Kidney epithelial cell (primary cell): ENCODE measurements around the gene CRELD2. TPM values are rescaled to one million over a fixed set of nuclear protein-coding genes. Genes with fewer than 3 reads are reported as not detected.

Experiments
- DNase-seq: peaks from one replicate; pipeline ENCODE4 v3.0.0-alpha.2; 2010; ENCODE audit warnings: low read depth
- H3K27me3 ChIP-seq: 2 replicates; pipeline ENCODE4 v1.6.0; 2011; ENCODE audit warnings: low read length; ENCODE audit not compliant: control insufficient read depth, insufficient read depth
- H3K36me3 ChIP-seq: 2 replicates; pipeline ENCODE4 v1.5.1; 2011; ENCODE audit warnings: low read length; ENCODE audit not compliant: control insufficient read depth, insufficient read depth
- H3K4me3 ChIP-seq: 2 replicates; pipeline ENCODE4 v1.5.1; 2011; ENCODE audit warnings: low read depth, mild to moderate bottlenecking, control low read depth, low read length
- CTCF ChIP-seq: IDR thresholded peaks from 2 replicates; pipeline ENCODE4 v1.5.1; 2011; ENCODE audit warnings: mild to moderate bottlenecking, moderate library complexity, low read length, control low read depth, inconsistent platforms; ENCODE audit not compliant: insufficient read depth, poor library complexity, severe bottlenecking
- total RNA-seq: library from RNA; depleted of rRNA; stranded (reverse); fragments of >200 nt; gene quantifications from 2 replicates; pipeline ENCODE4 v1.2.3, GENCODE V29; 2015

CRELD2 gene
- total RNA-seq, 1 donor from 2014 or later = 68.2 TPM

DNA sequence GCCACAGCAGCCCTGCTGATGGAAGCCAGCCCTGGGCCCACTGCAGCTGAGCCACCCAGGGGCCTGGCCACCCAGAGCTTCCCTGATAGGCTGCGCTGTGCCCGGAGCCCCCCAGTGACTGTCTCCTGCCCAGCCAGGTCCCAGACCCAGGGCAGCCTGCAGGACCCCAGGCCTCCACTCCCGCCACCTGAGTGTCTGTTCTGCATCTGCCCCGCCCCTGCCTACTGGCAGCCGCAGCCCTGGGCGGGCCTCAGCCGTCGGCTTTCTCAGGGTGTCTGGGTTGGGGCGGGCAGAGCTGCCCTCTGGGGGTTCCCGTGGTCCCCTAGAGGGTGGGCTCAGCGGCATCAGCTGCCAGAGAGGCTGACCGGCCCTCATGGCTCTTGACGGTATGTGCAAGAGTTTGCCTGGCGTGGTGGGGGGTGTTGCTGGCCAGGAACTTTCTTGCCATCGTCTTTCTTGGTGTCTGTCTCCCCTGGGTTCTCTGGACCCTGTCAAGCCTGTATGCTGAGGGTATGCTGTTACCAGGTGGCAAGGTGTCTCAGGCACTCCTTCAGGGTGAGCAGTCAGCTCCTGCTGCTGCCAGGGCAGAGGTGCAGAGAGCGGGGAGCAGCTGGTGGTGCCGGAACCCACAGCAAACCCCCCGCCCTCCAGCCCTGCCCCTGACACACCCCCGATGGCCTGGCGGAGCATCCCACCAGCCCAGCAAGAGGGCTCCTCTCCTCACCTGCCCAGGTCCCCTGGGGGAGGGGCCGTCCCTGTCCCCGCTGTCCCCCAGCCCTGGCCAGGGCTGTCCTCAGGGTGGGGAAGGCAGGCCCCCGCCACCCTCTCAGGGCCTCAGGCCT, 29.9 kb downstream of the CRELD2 start:
- no peak for TF ChIP-seq CTCF
- H3K36me3 ChIP-seq = no peaks in the 10 kb centered on the region
- H3K4me3 ChIP-seq = no peak overlapping the region
- DNase-seq = no peak
- no peaks in the 10 kb centered on the region for H3K27me3 ChIP-seq

DNA sequence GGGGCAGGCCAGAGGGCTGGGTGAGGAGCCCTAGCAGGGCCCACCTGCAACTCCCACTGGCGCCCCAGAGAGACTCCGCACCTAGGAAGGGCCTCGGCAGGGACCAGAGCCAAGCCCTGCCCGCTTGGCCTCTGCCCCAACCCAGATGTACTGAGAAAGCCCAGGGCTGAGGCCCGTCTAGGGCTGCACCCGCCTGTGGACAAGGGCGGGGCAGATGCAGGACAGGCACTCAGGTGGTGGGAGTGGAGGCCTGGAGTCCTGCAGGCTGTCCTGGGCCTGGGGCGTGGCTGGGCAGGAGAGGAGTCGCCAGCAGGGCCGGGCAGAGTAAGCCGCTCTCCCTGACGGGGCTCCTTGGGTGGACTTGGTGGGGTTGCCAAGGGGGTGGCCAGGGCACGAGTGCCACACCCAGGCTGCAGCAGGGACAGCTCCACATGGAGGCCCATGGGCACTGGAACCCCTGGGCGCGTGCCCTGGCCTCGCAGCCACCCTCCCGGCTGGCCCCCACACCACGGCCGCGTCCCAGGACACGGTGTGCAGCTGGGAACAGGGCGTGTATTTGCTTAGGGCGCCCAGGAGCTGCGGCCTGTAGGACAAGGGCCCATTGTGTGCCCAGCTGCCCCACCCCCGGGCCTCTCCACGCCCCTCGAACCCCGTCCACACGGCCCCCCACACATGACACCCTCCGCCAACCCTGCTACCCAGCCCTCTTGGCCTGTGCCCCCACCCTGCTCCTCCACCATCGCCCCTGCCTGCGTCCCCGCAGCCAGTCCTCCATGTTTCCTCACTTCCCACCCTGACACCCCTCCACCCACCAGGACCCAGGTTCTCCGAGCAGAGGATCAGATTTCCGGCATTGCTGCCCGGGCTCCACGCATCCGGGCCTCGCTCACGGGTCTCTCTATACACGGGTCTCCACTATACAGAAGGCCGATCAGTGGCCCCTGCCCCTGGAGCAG, 30.8 kb downstream of the CRELD2 start:
- H3K4me3 ChIP-seq = no peak overlapping the region
- no peak for TF ChIP-seq CTCF
- no peaks in the 10 kb centered on the region for H3K36me3 ChIP-seq
- no peak for DNase-seq
- H3K27me3 ChIP-seq = no peaks in the 10 kb centered on the region

DNA sequence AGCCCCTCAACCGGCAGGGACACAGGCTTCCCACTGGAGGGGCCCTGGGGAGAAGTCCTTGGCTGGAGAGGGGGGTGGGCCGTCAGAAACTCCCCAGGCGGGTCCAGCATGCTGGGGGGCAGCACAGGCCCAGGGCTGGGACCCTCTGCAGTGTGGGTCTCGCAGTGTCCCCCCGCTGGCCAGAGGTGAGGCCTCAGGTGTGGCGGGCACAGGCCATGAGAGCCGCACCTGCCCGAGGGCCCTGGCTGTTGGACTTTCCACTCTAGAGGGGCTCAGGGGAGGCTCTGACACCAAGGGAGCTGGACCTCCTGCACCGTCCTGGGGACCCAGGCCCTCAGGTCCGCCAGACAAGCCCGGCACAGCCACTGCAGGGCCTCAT, 31.5 kb downstream of the CRELD2 start:
- TF ChIP-seq CTCF = no peak
- no peak for DNase-seq
- H3K27me3 ChIP-seq = no peaks in the 10 kb centered on the region
- no peak overlapping the region for H3K4me3 ChIP-seq
- no peaks in the 10 kb centered on the region for H3K36me3 ChIP-seq

DNA sequence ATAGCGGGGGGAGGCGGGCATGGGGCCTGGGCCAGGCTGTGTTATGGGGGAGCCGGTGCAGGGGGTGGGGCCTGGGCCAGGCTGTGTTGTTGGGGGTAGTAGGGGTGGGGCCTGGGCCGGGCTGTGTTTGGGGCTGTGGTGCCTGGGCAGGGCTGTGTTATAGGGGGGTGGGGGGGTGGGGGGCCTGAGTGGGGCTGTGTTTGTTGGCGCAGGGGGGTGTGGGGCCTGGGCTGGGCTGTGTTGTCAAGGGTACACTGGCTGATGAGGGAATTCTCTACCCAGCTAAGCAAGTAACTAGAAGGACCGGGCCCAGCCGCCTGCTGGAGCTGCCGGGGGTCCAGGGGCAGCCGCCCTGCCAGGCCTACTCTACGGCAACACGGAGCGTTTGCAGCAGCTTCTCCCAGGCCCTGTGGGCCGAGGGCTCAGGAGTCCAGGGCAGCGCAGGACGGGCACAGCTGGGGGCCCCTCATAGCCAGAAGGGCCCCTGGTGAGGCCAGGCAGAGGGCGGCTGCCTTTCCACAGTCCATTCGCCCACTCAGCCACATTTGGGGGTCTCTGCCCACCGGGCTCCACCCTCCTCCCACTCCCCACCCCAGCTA, 32.1 kb downstream of the CRELD2 start:
- TF ChIP-seq CTCF = no peak
- H3K27me3 ChIP-seq = no peaks in the 10 kb centered on the region
- no peak for DNase-seq
- H3K4me3 ChIP-seq = no peak overlapping the region
- no peaks in the 10 kb centered on the region for H3K36me3 ChIP-seq

DNA sequence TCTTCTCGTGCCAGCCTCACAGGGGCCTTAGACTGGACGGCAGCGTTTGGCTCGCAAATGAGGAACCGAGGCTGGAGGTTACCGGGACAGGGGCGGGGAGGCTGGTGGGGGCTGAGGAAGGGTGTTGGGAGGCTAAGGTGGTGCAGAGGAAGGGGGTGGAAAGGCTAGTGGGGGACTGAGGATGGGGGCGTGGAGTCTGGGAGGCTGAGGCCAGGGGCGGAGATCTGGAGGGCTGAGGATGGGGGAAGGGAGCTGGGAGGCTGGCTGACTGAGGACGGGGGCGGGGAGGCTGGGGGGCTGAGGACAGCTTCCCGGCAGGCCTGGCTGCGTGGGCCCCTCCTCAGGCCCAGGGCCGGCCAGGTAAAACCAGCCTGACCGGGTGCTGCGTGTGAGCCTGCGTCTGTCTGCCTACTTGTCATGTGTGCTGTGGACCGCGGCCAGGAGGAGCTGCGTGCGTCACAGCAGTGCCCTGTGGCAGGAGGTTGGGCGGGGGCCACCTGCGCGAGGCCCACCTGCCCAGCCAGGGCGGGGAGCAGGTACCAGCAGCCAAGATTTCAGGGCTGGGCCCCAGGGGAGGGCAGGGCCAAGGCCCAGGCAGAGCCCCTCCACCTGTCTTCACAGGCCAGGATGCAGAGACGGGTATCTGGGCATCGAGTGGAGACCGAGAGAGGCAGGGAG, 32.7 kb downstream of the CRELD2 start:
- DNase-seq = peak; percentile 52
- Histone ChIP-seq H3K27me3 (no peaks in the 10 kb centered on the region), H3K36me3 (no peaks in the 10 kb centered on the region), H3K4me3 (no peak overlapping the region)
- TF ChIP-seq CTCF = no peak
